Measurements from ENCODE around the gene TNFSF10. TPM values are rescaled to one million over a fixed set of nuclear protein-coding genes. Genes with fewer than 3 reads are reported as not detected.

TNFSF10 gene
- total and polyA plus RNA-seq, 2 of the 8 experiments (the other 6 are each of a cell fraction or from before 2014, with no cell fraction given): 0.06 TPM; not detected in 1

GRCh38 chr3:172543419-172543818 is 20.2 kb upstream of the TNFSF10 start:
- Histone ChIP-seq H3K23ac (ENCODE audit: insufficient read length) (no peak overlapping the region), H2BK5ac (ENCODE audit: low read depth, low read length) (no peak overlapping the region), H3K27ac (ENCODE audit: low read depth, low read length) (no peak overlapping the region), H3K36me3 (ENCODE audit: control insufficient read depth in 2 of 4, insufficient read depth in 4 of 4, low read length in 3 of 4) (no peaks in the 10 kb centered on the region), H3K9me3 (ENCODE audit: insufficient read depth in 2 of 2, low read depth in 1 of 2, low read length in 1 of 2) (no peaks in the 10 kb centered on the region), H3K4me1 (replicated peaks in 1 of 4; ENCODE audit: control insufficient read depth in 3 of 4, insufficient read depth in 4 of 4, low read length in 3 of 4) (no peaks in the 10 kb centered on the region), H3K4me2 (ENCODE audit: insufficient read depth in 1 of 2, low read depth in 2 of 2, low read length in 2 of 2) (no peak overlapping the region), H3K79me1 (ENCODE audit: low read depth, low read length) (no peaks in the 10 kb centered on the region), H3K14ac (ENCODE audit: insufficient read length) (no peak overlapping the region), H4K20me1 (replicated peaks in 1 of 2; ENCODE audit: control insufficient read depth in 1 of 2, insufficient read depth in 2 of 2, low read length in 2 of 2) (no peaks in the 10 kb centered on the region), H2BK120ac (replicated peaks; ENCODE audit: low read depth, low read length) (no peak overlapping the region), H2BK15ac (ENCODE audit: low read length) (no peak overlapping the region), H3K9ac (replicated peaks in 1 of 4; ENCODE audit: extremely low read depth in 1 of 4, low read depth in 3 of 4, low read length in 3 of 4) (no peak overlapping the region), H3K56ac (replicated peaks; ENCODE audit: insufficient read length, low read depth, low read length) (no peak overlapping the region), H3K27me3 (replicated peaks in 1 of 4; ENCODE audit: control insufficient read depth in 3 of 4, extremely low read depth in 1 of 4, insufficient read depth in 3 of 4, low read length in 3 of 4) (no peaks in the 10 kb centered on the region), H2AK5ac (ENCODE audit: low read depth, low read length) (no peak overlapping the region), H3K4ac (replicated peaks; ENCODE audit: insufficient read length, low read depth, low read length) (no peak overlapping the region), H3K4me3 (ENCODE audit: extremely low read depth in 1 of 4, insufficient read depth in 2 of 4, low read depth in 3 of 4, low read length in 4 of 4) (no peak overlapping the region), H2BK20ac (ENCODE audit: low read length) (no peak overlapping the region), H2AFZ (ENCODE audit: low read length) (no peak overlapping the region), H3K18ac (ENCODE audit: extremely low read depth, low read length) (no peak overlapping the region), H3K79me2 (ENCODE audit: control insufficient read depth in 1 of 2, insufficient read depth in 2 of 2, low read length in 2 of 2) (no peaks in the 10 kb centered on the region), H4K91ac (replicated peaks; ENCODE audit: insufficient read length, low read length) (no peak overlapping the region), H3K23me2 (ENCODE audit: low read depth, low read length) (no peaks in the 10 kb centered on the region), H4K8ac (ENCODE audit: extremely low read depth, insufficient read depth, low read length) (no peak overlapping the region), H2BK12ac (ENCODE audit: low read depth, low read length) (no peak overlapping the region), H4K5ac (ENCODE audit: insufficient read length, low read depth, low read length) (no peak overlapping the region)
- ChIA-PET CTCF (ENCODE audit: partially characterized antibody) (no interaction called here), POLR2A (ENCODE audit: partially characterized antibody) (no interaction called here)
- DNase-seq (ENCODE audit: low read depth in 1 of 2, low spot score in 2 of 2): no peak
- TF ChIP-seq TBP (IDR thresholded peaks at IDR 0.05; ENCODE audit: low read depth, low read length): no peak
- no peak for TF ChIP-seq TAF7 (optimal IDR thresholded peaks at IDR 0.05; ENCODE audit: borderline replicate concordance, low read depth, low read length)
- TF ChIP-seq SIN3A (conservative IDR thresholded peaks at IDR 0.05 in 1 of 2, IDR thresholded peaks at IDR 0.05 in 1 of 2; ENCODE audit: low read depth in 1 of 2, low read length in 2 of 2): no peak
- no peak for TF ChIP-seq EGR1 (IDR thresholded peaks at IDR 0.05; ENCODE audit: borderline replicate concordance, low read depth, low read length)
- TF ChIP-seq ASH2L (IDR thresholded peaks at IDR 0.05; ENCODE audit: low read length): no peak
- TF ChIP-seq PHF8 (conservative IDR thresholded peaks at IDR 0.05; ENCODE audit: low read depth, low read length): no peak
- TF ChIP-seq CBX8 (IDR thresholded peaks at IDR 0.05; ENCODE audit: borderline replicate concordance, low read depth, low read length): no peak
- no peak for TF ChIP-seq SRF (IDR thresholded peaks at IDR 0.05; ENCODE audit: low read depth, low read length)
- TF ChIP-seq MAFK (IDR thresholded peaks at IDR 0.05; ENCODE audit: low read depth, low read length): no peak
- no peak for TF ChIP-seq POU5F1 (IDR thresholded peaks at IDR 0.05; ENCODE audit: low read depth, low read length)
- no peak for TF ChIP-seq CTBP2 (IDR thresholded peaks at IDR 0.05; ENCODE audit: borderline replicate concordance, insufficient read depth, insufficient read length, low read length)
- TF ChIP-seq SUZ12 (IDR thresholded peaks at IDR 0.05; ENCODE audit: low read length): no peak
- no peak for TF ChIP-seq CBX5 (IDR thresholded peaks at IDR 0.05; ENCODE audit: low read depth, low read length)
- no peak for TF ChIP-seq TAF1 (IDR thresholded peaks at IDR 0.05; ENCODE audit: low read depth, low read length)
- 78% methylated on average over 1 of the region's 1 CpG; no CpG with 5 or more reads in 1 of the 2 experiments for WGBS, 2 experiments (ENCODE audit: extremely low coverage in 1 of 2, insufficient coverage in 1 of 2, insufficient read length in 1 of 2, insufficient replicate concordance in 2 of 2, low coverage in 1 of 2, low lambda C conversion rate in 2 of 2, missing lambda C conversion rate in 1 of 2)
- no peak for FAIRE-seq

Data from H1 (cell line).